Adrenal gland (tissue), 5 donors: Measurements from ENCODE around the gene TRIM72.

ENCODE experiments used
- POLR2A ChIP-seq, 2 donors: fragments of 450-650 bp; IDR thresholded peaks; one replicate each; pipeline ENCODE4 v1.6.1; 2017; ENCODE audit warnings: antibody characterized with exemption in 2 of 2, mild to moderate bottlenecking in 2 of 2, moderate library complexity in 1 of 2
- TF ChIP-seq, protein P1 (sequence below), 6 experiments: fragments of 450-650 bp in 4 of 6; fragments of 200-600 bp in 2 of 6; sonication (generic) in 1 of 6; IDR thresholded peaks; 1 replicate in 5 of 6; 2 replicates in 1 of 6; pipeline versions ENCODE4 v1.5.1 to v1.8.0; 2016 to 2021; ENCODE audit warnings: antibody characterized with exemption in 6 of 6, mild to moderate bottlenecking in 2 of 6, moderate library complexity in 1 of 6
- donor health status: DM: no; HTN: no; CAD: no.

DNA sequence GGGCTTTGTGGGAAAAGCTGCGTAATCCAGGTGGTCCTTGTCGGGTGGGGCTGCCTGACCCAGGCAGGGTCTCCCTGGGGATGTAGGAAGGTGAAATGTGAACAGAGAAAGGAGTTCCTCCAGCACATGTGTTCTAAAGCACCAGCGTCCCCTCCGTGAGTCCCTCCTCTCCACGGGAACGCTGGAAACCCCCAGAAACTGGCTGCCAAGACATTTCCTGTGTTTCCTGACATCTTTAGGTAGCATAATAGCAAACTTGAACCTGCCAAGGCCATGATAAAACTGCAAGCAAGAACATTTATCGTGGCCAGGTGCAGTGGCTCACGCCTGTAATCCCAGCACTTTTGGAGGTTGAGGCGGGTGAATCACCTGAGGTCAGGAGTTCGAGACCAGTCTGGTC, 15.6 kb downstream of the TRIM72 start:
- TF ChIP-seq, protein P1, sequence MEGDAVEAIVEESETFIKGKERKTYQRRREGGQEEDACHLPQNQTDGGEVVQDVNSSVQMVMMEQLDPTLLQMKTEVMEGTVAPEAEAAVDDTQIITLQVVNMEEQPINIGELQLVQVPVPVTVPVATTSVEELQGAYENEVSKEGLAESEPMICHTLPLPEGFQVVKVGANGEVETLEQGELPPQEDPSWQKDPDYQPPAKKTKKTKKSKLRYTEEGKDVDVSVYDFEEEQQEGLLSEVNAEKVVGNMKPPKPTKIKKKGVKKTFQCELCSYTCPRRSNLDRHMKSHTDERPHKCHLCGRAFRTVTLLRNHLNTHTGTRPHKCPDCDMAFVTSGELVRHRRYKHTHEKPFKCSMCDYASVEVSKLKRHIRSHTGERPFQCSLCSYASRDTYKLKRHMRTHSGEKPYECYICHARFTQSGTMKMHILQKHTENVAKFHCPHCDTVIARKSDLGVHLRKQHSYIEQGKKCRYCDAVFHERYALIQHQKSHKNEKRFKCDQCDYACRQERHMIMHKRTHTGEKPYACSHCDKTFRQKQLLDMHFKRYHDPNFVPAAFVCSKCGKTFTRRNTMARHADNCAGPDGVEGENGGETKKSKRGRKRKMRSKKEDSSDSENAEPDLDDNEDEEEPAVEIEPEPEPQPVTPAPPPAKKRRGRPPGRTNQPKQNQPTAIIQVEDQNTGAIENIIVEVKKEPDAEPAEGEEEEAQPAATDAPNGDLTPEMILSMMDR (IDR thresholded peaks at IDR 0.05): no peak
- TF ChIP-seq POLR2A (IDR thresholded peaks at IDR 0.05): no peak
